GM21576 (cell line): Measurements from ENCODE around the gene ZFYVE28.
"Not testable (repeated sequence)": the region's sequence is repeated elsewhere in the genome, so short reads cannot be mapped to it uniquely, and the experiment has no call there.

ENCODE experiments used
- ATAC-seq: cut with Tn5 transposase; IDR thresholded peaks from one replicate; pipeline ENCODE4 v1.9.1; 2021; ENCODE audit warnings: mild to moderate bottlenecking, moderate library complexity; ENCODE audit not compliant: unreplicated experiment

The ZFYVE28 gene

GRCh38 chr4:2393353-2394270 lies 24.8 kb downstream of the ZFYVE28 start:
- ATAC-seq: no peak

- no peak for ATAC-seq
These were observed 27.5 kb downstream of the ZFYVE28 start for GRCh38 chr4:2390784-2391421.

GRCh38 chr4:2390146-2390545 lies 28.3 kb downstream of the ZFYVE28 start:
- no peak for ATAC-seq

GRCh38 chr4:2389691-2390090 lies 28.8 kb downstream of the ZFYVE28 start:
- no peak for ATAC-seq

GRCh38 chr4:2388429-2389182 lies 29.8 kb downstream of the ZFYVE28 start:
- ATAC-seq: no peak

- no peak for ATAC-seq
These were observed 30.6 kb downstream of the ZFYVE28 start for GRCh38 chr4:2387829-2388228.

- ATAC-seq: no peak
These were observed 31.2 kb downstream of the ZFYVE28 start for GRCh38 chr4:2387218-2387617.

- no peak for ATAC-seq
These were observed 31.7 kb downstream of the ZFYVE28 start for GRCh38 chr4:2386717-2387116.

GRCh38 chr4:2385516-2385915 lies 32.9 kb downstream of the ZFYVE28 start:
- no peak for ATAC-seq

- ATAC-seq: no peak
These were observed 34.2 kb downstream of the ZFYVE28 start for GRCh38 chr4:2384245-2384644.

- no peak for ATAC-seq
These were observed 34.7 kb downstream of the ZFYVE28 start for GRCh38 chr4:2383760-2384159.

GRCh38 chr4:2383220-2383631 lies 35.2 kb downstream of the ZFYVE28 start:
- not testable (repeated sequence) for ATAC-seq

- not testable (repeated sequence) for ATAC-seq
These were observed 35.7 kb downstream of the ZFYVE28 start for GRCh38 chr4:2382769-2383202.

GRCh38 chr4:2380589-2380988 lies 37.9 kb downstream of the ZFYVE28 start:
- ATAC-seq: not testable (repeated sequence)

GRCh38 chr4:2378898-2379297 lies 39.5 kb downstream of the ZFYVE28 start:
- ATAC-seq: no peak

- ATAC-seq: no peak
These were observed 40.0 kb downstream of the ZFYVE28 start for GRCh38 chr4:2378401-2378800.

- no peak for ATAC-seq
These were observed 41.2 kb downstream of the ZFYVE28 start for GRCh38 chr4:2377241-2377640.

GRCh38 chr4:2375427-2375826 lies 43.0 kb downstream of the ZFYVE28 start:
- ATAC-seq: no peak

- no peak for ATAC-seq
These were observed 44.9 kb downstream of the ZFYVE28 start for GRCh38 chr4:2373532-2373931.

GRCh38 chr4:2372488-2373030 lies 45.9 kb downstream of the ZFYVE28 start:
- no peak for ATAC-seq
